ENCODE data around the gene C6orf120. TPM values are rescaled to one million over a fixed set of nuclear protein-coding genes. Genes with fewer than 3 reads are reported as not detected.
A peak's percentile ranks its signal among the peaks of the same experiment; 100 is the strongest.

Gene C6orf120
- total and polyA plus RNA-seq, 9 of the 15 experiments (the other 6 are each of a cell fraction or from before 2014, with no cell fraction given): 7.7 to 44.9 (median 34.8) TPM

DNA sequence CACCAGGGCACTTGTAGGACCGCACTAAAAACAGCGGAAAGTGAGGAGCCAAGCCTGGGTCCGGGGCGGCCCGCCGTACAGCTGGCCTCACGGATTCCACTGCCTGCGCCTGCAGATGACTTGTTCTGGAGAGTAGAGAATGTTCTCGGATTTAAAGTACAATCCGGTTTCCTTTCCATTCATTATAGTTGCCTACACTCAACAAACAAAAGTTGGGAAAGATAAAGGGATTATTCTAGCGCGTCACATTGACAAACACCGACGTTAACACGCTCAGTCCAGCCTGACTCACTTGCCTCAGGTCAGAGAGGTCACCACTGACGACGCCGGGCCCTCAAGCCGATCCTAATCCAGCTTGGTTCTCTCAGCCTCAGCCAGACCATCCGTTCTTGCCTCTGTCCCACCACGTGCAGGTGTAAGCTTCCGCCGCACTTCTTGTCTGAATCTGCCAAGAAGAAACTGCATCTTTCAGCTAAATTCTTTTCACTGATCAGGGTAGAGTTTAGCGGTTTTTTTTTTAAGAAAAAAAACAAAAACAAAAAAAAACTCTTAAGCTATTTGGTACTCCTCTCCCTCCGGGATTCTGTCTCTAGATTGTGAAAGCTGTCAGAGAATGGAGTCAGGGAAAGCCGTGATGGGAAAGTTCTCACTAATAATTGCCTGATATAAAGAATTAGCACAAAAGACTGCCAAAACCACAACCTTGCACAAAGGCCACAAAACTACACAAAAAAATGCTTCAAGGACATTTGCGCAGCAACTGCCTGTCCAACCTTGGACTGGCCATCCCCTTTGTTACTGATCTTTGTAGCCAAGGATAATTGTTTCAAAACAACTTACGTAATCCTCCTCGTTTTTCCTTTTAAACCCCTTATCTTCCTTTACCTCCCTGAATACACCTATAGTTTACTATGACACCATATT lies 23.5 kb downstream of the C6orf120 start (continued):
- TF ChIP-seq ILF3 (IDR thresholded peaks at IDR 0.05; ENCODE audit: borderline replicate concordance): no peak
- TF ChIP-seq ZNF79 (CRISPR knock-in tag; IDR thresholded peaks at IDR 0.05; ENCODE audit: low read depth): no peak
- TF ChIP-seq MGA (IDR thresholded peaks at IDR 0.05): peak; percentile 80
- TF ChIP-seq MXI1 (IDR thresholded peaks at IDR 0.05; ENCODE audit: low read depth, low read length): no peak
- TF ChIP-seq CGGBP1 (CRISPR knock-in tag; IDR thresholded peaks at IDR 0.05): no peak
- TF ChIP-seq POLR3G (IDR thresholded peaks at IDR 0.05; ENCODE audit: extremely low read depth, insufficient read length, insufficient replicate concordance): no peak
- TF ChIP-seq STAT6 (CRISPR knock-in tag; IDR thresholded peaks at IDR 0.05): no peak
- TF ChIP-seq SRF (CRISPR knock-in tag; IDR thresholded peaks at IDR 0.05): no peak
- TF ChIP-seq MEF2A (IDR thresholded peaks at IDR 0.05; ENCODE audit: control insufficient read depth, low read depth, low read length): no peak
- TF ChIP-seq GATAD2A (IDR thresholded peaks at IDR 0.05): no peak
- TF ChIP-seq ZFP36 (IDR thresholded peaks at IDR 0.05; ENCODE audit: low read depth, low read length, partially characterized antibody): peak; percentile 23
- no peak for TF ChIP-seq NCOA4 (IDR thresholded peaks at IDR 0.05; ENCODE audit: partially characterized antibody)

Measured in K562 (cell line).